NT2/D1 (cell line): ENCODE results near the gene DMD.

ENCODE experiments used
- DNase-seq: peaks from one replicate; pipeline ENCODE4 v3.0.0-alpha.2; 2011; ENCODE audit warnings: low read depth, low spot score
- H3K27me3 ChIP-seq: 2 replicates; pipeline ENCODE4 v1.6.0; 2011; ENCODE audit warnings: mild to moderate bottlenecking; ENCODE audit not compliant: insufficient read length, insufficient read depth
- H3K36me3 ChIP-seq: 2 replicates; pipeline ENCODE4 v1.6.1; 2011; ENCODE audit warnings: mild to moderate bottlenecking, low read length, mixed read lengths; ENCODE audit not compliant: insufficient read depth, insufficient read length
- H3K4me1 ChIP-seq: 2 replicates; pipeline ENCODE4 v1.5.1; 2011; ENCODE audit not compliant: insufficient read depth, insufficient read length
- H3K4me3 ChIP-seq: 2 replicates; pipeline ENCODE4 v1.5.1; 2011; ENCODE audit warnings: low read depth; ENCODE audit not compliant: insufficient read length
- H3K9ac ChIP-seq: 2 replicates; pipeline ENCODE4 v1.6.0; 2011; ENCODE audit warnings: low read depth; ENCODE audit not compliant: insufficient read length
- H3K9me3 ChIP-seq: 2 replicates; pipeline ENCODE4 v1.5.1; 2011; ENCODE audit warnings: mild to moderate bottlenecking, low read length; ENCODE audit not compliant: insufficient read depth
- SUZ12 ChIP-seq: IDR thresholded peaks from 2 replicates; pipeline ENCODE4 v1.6.1; 2011; ENCODE audit not compliant: insufficient read length, insufficient read depth; ENCODE audit errors: extremely low read depth
- YY1 ChIP-seq: IDR thresholded peaks from 2 replicates; pipeline ENCODE4 v1.6.1; 2011; ENCODE audit not compliant: insufficient read length, insufficient read depth
- ZNF274 ChIP-seq: IDR thresholded peaks from 2 replicates; pipeline ENCODE4 v1.6.1; 2011; ENCODE audit warnings: mild to moderate bottlenecking, low read depth, low read length

DMD gene

GRCh38 chrX:31449081-31449480 lies 1762.3 kb downstream of the DMD start:
- Histone ChIP-seq H3K9me3 (no peaks in the 10 kb centered on the region), H3K27me3 (no peaks in the 10 kb centered on the region), H3K9ac (no peak overlapping the region), H3K4me1 (no peaks in the 10 kb centered on the region), H3K4me3 (no peak overlapping the region), H3K36me3 (no peaks in the 10 kb centered on the region)
- no peak for DNase-seq
- TF ChIP-seq ZNF274 (no peak), YY1 (no peak), SUZ12 (no peak)

- no peaks in the 10 kb centered on the region for H3K9me3 ChIP-seq
- no peak overlapping the region for H3K9ac ChIP-seq
- H3K27me3 ChIP-seq: no peaks in the 10 kb centered on the region
- no peaks in the 10 kb centered on the region for H3K4me1 ChIP-seq
- no peak for DNase-seq
- no peaks in the 10 kb centered on the region for H3K36me3 ChIP-seq
- no peak for TF ChIP-seq ZNF274
- TF ChIP-seq YY1: no peak
- no peak for TF ChIP-seq SUZ12
- H3K4me3 ChIP-seq: no peak overlapping the region
Measured at GRCh38 chrX:31445542-31445941, 1765.8 kb downstream of the DMD start.

GRCh38 chrX:31443654-31444053 lies 1767.7 kb downstream of the DMD start:
- Histone ChIP-seq H3K4me3 (no peak overlapping the region), H3K9me3 (no peaks in the 10 kb centered on the region), H3K27me3 (no peaks in the 10 kb centered on the region), H3K36me3 (no peaks in the 10 kb centered on the region), H3K9ac (no peak overlapping the region), H3K4me1 (no peaks in the 10 kb centered on the region)
- TF ChIP-seq SUZ12 (no peak), YY1 (no peak), ZNF274 (no peak)
- no peak for DNase-seq

GRCh38 chrX:31440546-31440945 lies 1770.8 kb downstream of the DMD start:
- DNase-seq: no peak
- H3K4me3 ChIP-seq: no peak overlapping the region
- H3K9me3 ChIP-seq: no peaks in the 10 kb centered on the region
- no peaks in the 10 kb centered on the region for H3K27me3 ChIP-seq
- H3K9ac ChIP-seq: no peak overlapping the region
- no peak for TF ChIP-seq YY1
- no peak for TF ChIP-seq ZNF274
- TF ChIP-seq SUZ12: no peak
- H3K4me1 ChIP-seq: no peaks in the 10 kb centered on the region
- H3K36me3 ChIP-seq: no peaks in the 10 kb centered on the region

- no peak overlapping the region for H3K9ac ChIP-seq
- no peaks in the 10 kb centered on the region for H3K36me3 ChIP-seq
- no peak for DNase-seq
- H3K9me3 ChIP-seq: no peaks in the 10 kb centered on the region
- no peak overlapping the region for H3K4me3 ChIP-seq
- TF ChIP-seq YY1 (no peak), SUZ12 (no peak), ZNF274 (no peak)
- H3K4me1 ChIP-seq: no peaks in the 10 kb centered on the region
- H3K27me3 ChIP-seq: no peaks in the 10 kb centered on the region
Measured at GRCh38 chrX:31436424-31436823, 1774.9 kb downstream of the DMD start.

- DNase-seq: peak; percentile 27
- TF ChIP-seq ZNF274 (no peak), SUZ12 (no peak), YY1 (no peak)
- Histone ChIP-seq H3K27me3 (no peaks in the 10 kb centered on the region), H3K9ac (no peak overlapping the region), H3K9me3 (no peaks in the 10 kb centered on the region), H3K36me3 (no peaks in the 10 kb centered on the region), H3K4me1 (no peaks in the 10 kb centered on the region), H3K4me3 (no peak overlapping the region)
Measured at GRCh38 chrX:31435592-31435991, 1775.8 kb downstream of the DMD start.

GRCh38 chrX:31433856-31434255 lies 1777.5 kb downstream of the DMD start:
- Histone ChIP-seq H3K27me3 (no peaks in the 10 kb centered on the region), H3K9me3 (no peaks in the 10 kb centered on the region), H3K36me3 (no peaks in the 10 kb centered on the region), H3K4me1 (no peaks in the 10 kb centered on the region), H3K4me3 (no peak overlapping the region), H3K9ac (no peak overlapping the region)
- TF ChIP-seq SUZ12 (no peak), ZNF274 (no peak), YY1 (no peak)
- DNase-seq: no peak
